ENCODE data around the gene ARL17B.
"Not testable (repeated sequence)": the region's sequence is repeated elsewhere in the genome, so short reads cannot be mapped to it uniquely, and the experiment has no call there.

- TF ChIP-seq CTCF (conservative IDR thresholded peaks at IDR 0.05; ENCODE audit: low read depth, low read length); EZH2phosphoT487 (IDR thresholded peaks at IDR 0.05; ENCODE audit: borderline replicate concordance, low read length): not testable (repeated sequence)
Observed at GRCh38 chr17:46409864-46410263, 48.3 kb upstream of the ARL17B start.
